ENCODE data around the gene SUN1. TPM values are rescaled to one million over a fixed set of nuclear protein-coding genes. Genes with fewer than 3 reads are reported as not detected.

The SUN1 gene
- total RNA-seq, 1 experiment from 2014 or later, result 181 TPM

DNA sequence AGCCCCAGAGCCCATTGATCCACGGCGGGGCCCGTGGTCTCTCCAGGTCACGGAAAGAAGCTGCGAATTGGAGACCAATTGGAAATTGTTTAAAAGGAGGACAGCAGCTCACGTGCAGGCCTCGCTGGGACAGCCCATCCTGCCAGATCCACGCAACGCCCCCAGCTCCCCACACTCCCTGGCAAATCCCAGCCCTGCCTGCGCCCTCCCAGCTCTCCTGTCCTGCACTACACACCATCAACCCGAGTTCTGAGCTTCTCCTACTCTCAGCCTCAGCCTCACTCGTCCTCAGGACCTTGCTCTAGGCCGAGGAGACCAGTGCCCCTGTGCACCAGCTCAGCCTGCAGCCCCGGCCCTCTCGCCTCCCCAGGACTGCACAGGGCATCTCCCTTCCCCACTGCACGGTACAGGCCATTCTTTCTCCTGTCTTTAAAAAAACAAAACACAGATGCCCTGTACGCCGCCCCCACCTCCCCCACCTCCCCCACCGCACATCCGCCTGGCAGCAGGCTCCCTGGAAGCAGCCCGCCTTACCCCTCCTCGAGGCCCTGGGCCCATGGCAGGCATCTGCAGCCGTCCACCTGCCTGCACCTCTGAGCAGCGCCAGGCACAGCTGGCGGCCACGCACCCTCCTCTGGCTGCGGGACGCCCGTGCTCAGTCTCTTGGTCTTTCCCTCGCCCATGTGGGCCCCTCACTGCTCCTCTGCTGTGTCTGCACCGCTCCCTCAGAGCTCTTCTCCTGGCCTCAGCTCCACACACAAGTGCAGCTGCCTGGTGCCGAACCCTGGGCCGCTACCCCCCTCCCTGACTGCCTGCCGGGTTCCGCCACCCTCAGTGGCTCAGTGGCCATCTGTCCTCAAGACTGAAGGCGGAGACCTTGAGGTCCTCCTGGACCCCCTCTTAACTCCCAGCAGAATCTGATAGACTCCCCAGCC is 48.5 kb upstream of the SUN1 start:
- Histone ChIP-seq H3K4me1 (ENCODE audit: control insufficient read depth in 1 of 2, insufficient read depth in 2 of 2, low read length in 2 of 2) (no peaks in the 10 kb centered on the region), H3K4me2 (ENCODE audit: low read length) (no peak overlapping the region), H2AFZ (ENCODE audit: low read depth, low read length, poor library complexity, severe bottlenecking) (no peak overlapping the region), H3K9me2 (ENCODE audit: insufficient read depth) (no peaks in the 10 kb centered on the region), H4K20me1 (ENCODE audit: insufficient read depth) (no peaks in the 10 kb centered on the region), H3K36me3 (ENCODE audit: control insufficient read depth in 1 of 2, insufficient read depth in 2 of 2, low read length in 2 of 2) (peaks cover 23 to 33% of the 10 kb centered on the region in 2 experiments), H3K27me3 (ENCODE audit: insufficient read depth, low read length) (no peaks in the 10 kb centered on the region), H3K9ac (ENCODE audit: low read length) (no peak overlapping the region), H3K27ac (ENCODE audit: low read depth, low read length) (no peak overlapping the region), H3K9me3 (ENCODE audit: control insufficient read depth in 1 of 2, insufficient read depth in 1 of 2, low read depth in 1 of 2, low read length in 2 of 2) (no peaks in the 10 kb centered on the region), H3K4me3 (replicated peaks in 1 of 2; ENCODE audit: low read depth in 1 of 2, low read length in 2 of 2) (no peak overlapping the region), H3K79me2 (ENCODE audit: insufficient read depth, low read length) (no peaks in the 10 kb centered on the region)
- BruUV-seq (replicated peaks), result no TSS peak
- ChIA-PET RAD21 (ENCODE audit: low non-redundant PET in 1 of 2, low total read pairs in 2 of 2, uncharacterized antibody in 2 of 2, unreplicated experiment in 2 of 2) (no interaction called here), CTCF (no interaction called here), POLR2A (no interaction called here)
- intact Hi-C loops (cut with micrococcal nuclease), result no loop called here
- no peak for TF ChIP-seq JUND (IDR thresholded peaks at IDR 0.05)
- TF ChIP-seq, protein P1, sequence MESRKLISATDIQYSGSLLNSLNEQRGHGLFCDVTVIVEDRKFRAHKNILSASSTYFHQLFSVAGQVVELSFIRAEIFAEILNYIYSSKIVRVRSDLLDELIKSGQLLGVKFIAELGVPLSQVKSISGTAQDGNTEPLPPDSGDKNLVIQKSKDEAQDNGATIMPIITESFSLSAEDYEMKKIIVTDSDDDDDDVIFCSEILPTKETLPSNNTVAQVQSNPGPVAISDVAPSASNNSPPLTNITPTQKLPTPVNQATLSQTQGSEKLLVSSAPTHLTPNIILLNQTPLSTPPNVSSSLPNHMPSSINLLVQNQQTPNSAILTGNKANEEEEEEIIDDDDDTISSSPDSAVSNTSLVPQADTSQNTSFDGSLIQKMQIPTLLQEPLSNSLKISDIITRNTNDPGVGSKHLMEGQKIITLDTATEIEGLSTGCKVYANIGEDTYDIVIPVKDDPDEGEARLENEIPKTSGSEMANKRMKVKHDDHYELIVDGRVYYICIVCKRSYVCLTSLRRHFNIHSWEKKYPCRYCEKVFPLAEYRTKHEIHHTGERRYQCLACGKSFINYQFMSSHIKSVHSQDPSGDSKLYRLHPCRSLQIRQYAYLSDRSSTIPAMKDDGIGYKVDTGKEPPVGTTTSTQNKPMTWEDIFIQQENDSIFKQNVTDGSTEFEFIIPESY (IDR thresholded peaks at IDR 0.05; ENCODE audit: extremely low read depth, insufficient replicate concordance, low read length), result no peak
- no peak for TF ChIP-seq MAX (IDR thresholded peaks at IDR 0.05)
- TF ChIP-seq YY1 (IDR thresholded peaks at IDR 0.05; ENCODE audit: extremely low read depth, insufficient replicate concordance, low read depth, low read length), result no peak
- no peak for TF ChIP-seq ZFX (IDR thresholded peaks at IDR 0.05)
- no peak for TF ChIP-seq RAD21 (IDR thresholded peaks at IDR 0.05; ENCODE audit: low read depth)
- no peak for TF ChIP-seq EZH2 (IDR thresholded peaks at IDR 0.05)
- no peak for TF ChIP-seq POLR2A (IDR thresholded peaks at IDR 0.05; ENCODE audit: borderline replicate concordance, extremely low read depth, insufficient read depth, insufficient read length)
- no peak for TF ChIP-seq SP1 (IDR thresholded peaks at IDR 0.05; ENCODE audit: low read depth)
- TF ChIP-seq EGR1 (IDR thresholded peaks at IDR 0.05; ENCODE audit: low read depth), result no peak
- no peak for TF ChIP-seq ATF3 (IDR thresholded peaks at IDR 0.05)
- no peak for TF ChIP-seq FOSL1 (IDR thresholded peaks at IDR 0.05; ENCODE audit: low read depth)
- TF ChIP-seq CBX3 (IDR thresholded peaks at IDR 0.05; ENCODE audit: low read depth), result no peak
- TF ChIP-seq POLR2AphosphoS5 (IDR thresholded peaks at IDR 0.05; ENCODE audit: low read depth, low read length), result no peak
- TF ChIP-seq REST (IDR thresholded peaks at IDR 0.05; ENCODE audit: low read depth), result no peak
- no peak for TF ChIP-seq ELF1 (IDR thresholded peaks at IDR 0.05; ENCODE audit: borderline replicate concordance, low read depth)
- no peak for TF ChIP-seq SIN3A (IDR thresholded peaks at IDR 0.05; ENCODE audit: low read depth)
- TF ChIP-seq CEBPB (IDR thresholded peaks at IDR 0.05; ENCODE audit: low read depth), result no peak
- TF ChIP-seq CTCF (IDR thresholded peaks at IDR 0.05 in 2 of 3, conservative IDR thresholded peaks at IDR 0.05 in 1 of 3; ENCODE audit: borderline replicate concordance in 1 of 3, insufficient read depth in 1 of 3, low read depth in 2 of 3, low read length in 2 of 3), result no peak
- no peak for TF ChIP-seq ZNF274 (IDR thresholded peaks at IDR 0.05; ENCODE audit: low read depth, low read length)
- ATAC-seq (no peak), DNase-seq (ENCODE audit: low read depth, low spot score) (no peak)
